ENCODE measurements around the gene RIPOR1.

DNA sequence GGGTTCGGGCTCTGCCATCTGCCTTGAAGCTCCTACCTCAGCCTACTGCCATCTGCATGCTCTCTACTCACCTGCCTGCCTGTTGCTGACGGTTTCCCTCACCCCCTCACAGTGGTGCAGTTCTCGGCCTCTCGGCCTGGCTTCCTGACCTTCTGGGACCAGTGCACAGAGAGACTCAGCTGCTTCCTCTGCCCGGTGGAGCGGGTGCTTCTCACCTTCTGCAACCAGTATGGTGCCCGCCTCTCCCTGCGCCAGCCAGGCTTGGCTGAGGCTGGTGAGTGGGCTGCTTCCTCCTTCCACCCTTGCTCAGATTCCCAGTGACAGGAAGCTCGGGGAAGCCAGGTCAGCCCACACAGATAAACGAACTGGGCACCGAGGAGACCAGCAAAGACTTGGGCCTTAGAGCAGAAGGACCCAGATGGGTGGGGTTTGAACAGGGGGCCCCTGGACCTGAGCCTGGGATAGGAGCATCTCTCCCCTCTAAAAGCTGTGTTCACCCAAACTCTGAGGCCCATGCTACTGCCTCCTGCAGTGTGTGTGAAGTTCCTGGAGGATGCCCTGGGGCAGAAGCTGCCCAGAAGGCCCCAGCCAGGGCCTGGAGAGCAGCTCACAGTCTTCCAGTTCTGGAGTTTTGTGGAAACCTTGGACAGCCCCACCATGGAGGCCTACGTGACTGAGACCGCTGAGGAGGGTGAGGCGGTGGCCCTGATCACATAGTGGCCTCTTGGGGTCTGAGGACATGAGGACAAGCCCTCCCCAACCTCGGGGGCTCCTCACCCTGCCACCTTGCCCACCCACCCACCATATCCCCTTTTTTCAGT is 16.4 kb downstream of the RIPOR1 start:
- TF ChIP-seq CTCF (IDR thresholded peaks at IDR 0.05; ENCODE audit: insufficient read depth, low read length, poor library complexity, severe bottlenecking) (no peak), EZH2phosphoT487 (conservative IDR thresholded peaks at IDR 0.05; ENCODE audit: low read length) (no peak)

Measured in SU-DHL-6 (cell line).